ENCODE results near the gene SIT1.

DNA sequence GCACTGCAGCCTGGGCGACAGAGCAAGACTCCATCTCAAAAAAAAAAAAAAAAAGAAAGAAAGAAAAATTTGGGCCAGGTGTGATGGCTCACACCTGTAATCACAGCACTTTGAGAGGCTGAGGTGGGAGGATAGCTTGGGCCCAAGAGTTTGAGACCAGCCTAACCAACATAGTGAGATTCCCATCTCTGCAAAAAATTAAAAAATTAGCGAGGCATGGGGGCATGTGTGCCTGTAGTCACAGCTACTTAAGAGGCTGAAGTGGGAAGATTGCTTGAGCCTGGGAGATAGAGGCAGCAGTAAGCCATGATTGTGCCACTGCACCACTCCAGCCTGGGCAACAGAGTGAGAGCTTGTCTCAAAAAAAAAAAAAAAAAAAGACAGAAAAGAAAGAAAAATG, 2.9 kb upstream of the SIT1 start:
- TF ChIP-seq, protein P1, sequence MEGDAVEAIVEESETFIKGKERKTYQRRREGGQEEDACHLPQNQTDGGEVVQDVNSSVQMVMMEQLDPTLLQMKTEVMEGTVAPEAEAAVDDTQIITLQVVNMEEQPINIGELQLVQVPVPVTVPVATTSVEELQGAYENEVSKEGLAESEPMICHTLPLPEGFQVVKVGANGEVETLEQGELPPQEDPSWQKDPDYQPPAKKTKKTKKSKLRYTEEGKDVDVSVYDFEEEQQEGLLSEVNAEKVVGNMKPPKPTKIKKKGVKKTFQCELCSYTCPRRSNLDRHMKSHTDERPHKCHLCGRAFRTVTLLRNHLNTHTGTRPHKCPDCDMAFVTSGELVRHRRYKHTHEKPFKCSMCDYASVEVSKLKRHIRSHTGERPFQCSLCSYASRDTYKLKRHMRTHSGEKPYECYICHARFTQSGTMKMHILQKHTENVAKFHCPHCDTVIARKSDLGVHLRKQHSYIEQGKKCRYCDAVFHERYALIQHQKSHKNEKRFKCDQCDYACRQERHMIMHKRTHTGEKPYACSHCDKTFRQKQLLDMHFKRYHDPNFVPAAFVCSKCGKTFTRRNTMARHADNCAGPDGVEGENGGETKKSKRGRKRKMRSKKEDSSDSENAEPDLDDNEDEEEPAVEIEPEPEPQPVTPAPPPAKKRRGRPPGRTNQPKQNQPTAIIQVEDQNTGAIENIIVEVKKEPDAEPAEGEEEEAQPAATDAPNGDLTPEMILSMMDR (IDR thresholded peaks at IDR 0.05), result no peak
- TF ChIP-seq POLR2A (IDR thresholded peaks at IDR 0.05) (no peak), POLR2AphosphoS5 (IDR thresholded peaks at IDR 0.05) (no peak)

Data from sigmoid colon (tissue), 4 donors.